Small intestine (tissue), 7 donors: Measurements from ENCODE around the gene TOR2A. TPM values are rescaled to one million over a fixed set of nuclear protein-coding genes. Genes with fewer than 3 reads are reported as not detected.
A peak's percentile ranks its signal among the peaks of the same experiment; 100 is the strongest.

Experiments
- DNase-seq, 2 donors: peaks; one replicate each; pipeline versions ENCODE4 v3.0.0 to v3.0.0-alpha.2; 2013
- FAIRE-seq: peaks from 2 replicates; lab custom pipeline; 2012; peaks lifted over from hg19 to GRCh38; lab: Jason Lieb, UNC
- H3K27ac ChIP-seq, 3 donors: one replicate each; pipeline ENCODE4 v1.5.1; 2013; ENCODE audit warnings: low read length in 2 of 3, mild to moderate bottlenecking in 2 of 3, control low read depth in 1 of 3, inconsistent platforms in 1 of 3, low read depth in 1 of 3, moderate library complexity in 1 of 3
- H3K27me3 ChIP-seq, 3 donors: one replicate each; pipeline ENCODE4 v1.6.1; 2013; ENCODE audit warnings: low read length in 3 of 3, inconsistent platforms in 1 of 3; ENCODE audit not compliant: control insufficient read depth in 3 of 3, insufficient read depth in 3 of 3
- H3K36me3 ChIP-seq, 3 donors: one replicate each; pipeline ENCODE4 v1.6.1; 2013; ENCODE audit warnings: low read length in 3 of 3, inconsistent platforms in 1 of 3, low read depth in 1 of 3, mild to moderate bottlenecking in 1 of 3, moderate library complexity in 1 of 3; ENCODE audit not compliant: control insufficient read depth in 3 of 3, insufficient read depth in 2 of 3
- H3K4me1 ChIP-seq, 3 donors: one replicate each; pipeline ENCODE4 v1.6.1; 2013; ENCODE audit warnings: low read length in 2 of 3, inconsistent platforms in 1 of 3, low read depth in 1 of 3, mild to moderate bottlenecking in 1 of 3, moderate library complexity in 1 of 3; ENCODE audit not compliant: control insufficient read depth in 3 of 3, insufficient read depth in 2 of 3
- H3K4me3 ChIP-seq, 3 donors: one replicate each; pipeline ENCODE4 v1.5.1; 2013; ENCODE audit warnings: low read length in 3 of 3, control low read depth in 1 of 3, inconsistent platforms in 1 of 3, low read depth in 1 of 3, mild to moderate bottlenecking in 1 of 3, moderate library complexity in 1 of 3
- H3K9me3 ChIP-seq, 2 donors: one replicate each; pipeline ENCODE4 v1.6.1; 2013; ENCODE audit warnings: low read depth in 1 of 2, low read length in 1 of 2; ENCODE audit not compliant: control insufficient read depth in 2 of 2, insufficient read depth in 1 of 2
- WGBS, 3 donors: extraction: QIAGEN DNeasy Blood & Tissue Kit; methylation state at CpG; one replicate each; pipeline ENCODE4 v1.1.7; 2013; 5-methylcytosine and 5-hydroxymethylcytosine counted together
- polyA plus RNA-seq, 4 donors: library from polyadenylated mRNA; stranded (reverse) in 3 of 4; unstranded in 1 of 4; fragments of 200-250 nt in 3 of 4; fragments of 120-200 nt in 1 of 4; gene quantifications; one replicate each; pipeline versions ENCODE4 v1.2.1 to v1.2.3, GENCODE V29; 2013
- donor health status: healthy with polysubstance abuse.
- donor health status: control.
- donor health status: control.
- donor health status: Bipolar disorder and iron deficiency.
- donor health status: healthy.

TOR2A gene
- polyA plus RNA-seq, 4 donors, result 13.2 to 24.0 (median 21.1) TPM

- Histone ChIP-seq H3K27ac (no peak overlapping the region), H3K4me1 (peaks cover 0 to 8% (median 0%) of the 10 kb centered on the region in 3 donors), H3K4me3 (no peak overlapping the region), H3K9me3 (no peaks in the 10 kb centered on the region), H3K36me3 (peaks cover 0 to 12% (median 0%) of the 10 kb centered on the region in 3 donors), H3K27me3 (no peaks in the 10 kb centered on the region)
- WGBS, 3 donors, result 66 to 84% (median 67%) methylated on average over 9 of the region's 9 CpGs
- FAIRE-seq, result no peak
- no peak for DNase-seq
These were observed 23.8 kb downstream of the TOR2A start for GRCh38 chr9:127711226-127711701.

- no peak overlapping the region for H3K4me3 ChIP-seq
- no peak for DNase-seq
- H3K9me3 ChIP-seq, result no peaks in the 10 kb centered on the region
- H3K27ac ChIP-seq, result no peak overlapping the region
- no peaks in the 10 kb centered on the region for H3K27me3 ChIP-seq
- H3K36me3 ChIP-seq, result peaks cover 0 to 12% (median 0%) of the 10 kb centered on the region in 3 donors
- no peak for FAIRE-seq
- 92 to 94% (median 94%) methylated on average over 10 of the region's 10 CpGs for WGBS, 3 donors
- H3K4me1 ChIP-seq, result peaks cover 0 to 4% (median 0%) of the 10 kb centered on the region in 3 donors
These were observed 24.8 kb downstream of the TOR2A start for GRCh38 chr9:127710204-127710783.

GRCh38 chr9:127708952-127709587 is 26.0 kb downstream of the TOR2A start:
- peaks cover 0 to 12% (median 0%) of the 10 kb centered on the region in 3 donors for H3K36me3 ChIP-seq
- no peak overlapping the region for H3K27ac ChIP-seq
- no peaks in the 10 kb centered on the region for H3K9me3 ChIP-seq
- H3K4me1 ChIP-seq, result no peaks in the 10 kb centered on the region
- DNase-seq, result no peak
- 85 to 91% (median 91%) methylated on average over 8 of the region's 8 CpGs for WGBS, 3 donors
- no peak for FAIRE-seq
- no peaks in the 10 kb centered on the region for H3K27me3 ChIP-seq
- no peak overlapping the region for H3K4me3 ChIP-seq

- no peaks in the 10 kb centered on the region for H3K4me1 ChIP-seq
- no peak overlapping the region for H3K4me3 ChIP-seq
- FAIRE-seq (no peak), DNase-seq (peak in 1 of 2 donors; percentile 16)
- no peaks in the 10 kb centered on the region for H3K9me3 ChIP-seq
- no peaks in the 10 kb centered on the region for H3K27me3 ChIP-seq
- H3K36me3 ChIP-seq, result peaks cover 0 to 9% (median 0%) of the 10 kb centered on the region in 3 donors
- no peak overlapping the region for H3K27ac ChIP-seq
- WGBS, 3 donors, result 15 to 39% (median 28%) methylated on average over 5 of the region's 5 CpGs
These were observed 27.3 kb downstream of the TOR2A start for GRCh38 chr9:127707766-127708165.

- H3K9me3 ChIP-seq, result no peaks in the 10 kb centered on the region
- no peaks in the 10 kb centered on the region for H3K4me1 ChIP-seq
- DNase-seq (peak; percentile 25 to 40), FAIRE-seq (no peak)
- peaks cover 0 to 5% (median 0%) of the 10 kb centered on the region in 3 donors for H3K36me3 ChIP-seq
- H3K27me3 ChIP-seq, result no peaks in the 10 kb centered on the region
- no peak within 1 kb of the TSS for H3K4me3 ChIP-seq
- 61 to 69% (median 66%) methylated on average over 10 to 11 of the region's 11 CpGs for WGBS, 3 donors
- no peak within 1 kb of the TSS for H3K27ac ChIP-seq
These were observed 28.3 kb downstream of the TOR2A start, which contains the start of gene CFAP157 for GRCh38 chr9:127706836-127707241. CFAP157 (plus strand) TSS chr9:127706988; CDS start chr9:127707032, 44 bp downstream.

- peaks cover 0 to 2% (median 0%) of the 10 kb centered on the region in 3 donors for H3K36me3 ChIP-seq
- FAIRE-seq (no peak), DNase-seq (no peak)
- WGBS, 3 donors, result 80 to 84% (median 84%) methylated on average over 11 to 12 of the region's 12 CpGs
- H3K27ac ChIP-seq, result no peak overlapping the region
- H3K4me3 ChIP-seq, result no peak overlapping the region
- no peaks in the 10 kb centered on the region for H3K27me3 ChIP-seq
- no peaks in the 10 kb centered on the region for H3K9me3 ChIP-seq
- no peaks in the 10 kb centered on the region for H3K4me1 ChIP-seq
These were observed 29.3 kb downstream of the TOR2A start for GRCh38 chr9:127705577-127706379.

GRCh38 chr9:127703289-127703946 is 31.7 kb downstream of the TOR2A start:
- Histone ChIP-seq H3K27ac (no peak overlapping the region), H3K9me3 (no peaks in the 10 kb centered on the region), H3K36me3 (no peaks in the 10 kb centered on the region), H3K4me1 (peaks cover 0 to 3% (median 0%) of the 10 kb centered on the region in 3 donors), H3K4me3 (no peak overlapping the region), H3K27me3 (no peaks in the 10 kb centered on the region)
- no peak for FAIRE-seq
- DNase-seq, result no peak
- 68 to 77% (median 75%) methylated on average over 9 of the region's 9 CpGs for WGBS, 3 donors
